ENCODE measurements around the gene ZSCAN16.

ZSCAN16 gene

DNA sequence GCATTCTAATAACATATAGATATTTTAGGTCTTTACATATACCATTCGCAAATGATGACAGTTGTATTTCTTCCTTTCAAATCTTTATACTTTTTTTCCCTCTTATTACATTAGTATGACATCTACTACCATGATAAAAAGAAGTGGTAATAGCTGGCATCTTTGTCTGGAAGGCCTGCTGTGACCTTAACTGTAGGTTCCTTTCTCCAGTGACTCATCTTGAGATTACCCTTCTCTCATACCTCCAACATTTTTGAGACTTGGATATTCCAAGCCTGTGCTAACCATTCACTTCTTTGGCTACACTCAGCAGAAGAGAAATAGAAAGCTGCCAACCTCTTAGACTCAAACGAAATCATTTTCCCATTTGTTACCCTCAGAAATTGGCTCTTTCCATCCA lies 47.6 kb downstream of the ZSCAN16 start:
- DNase-seq (ENCODE audit: low read depth in 2 of 2), result no peak

DNA sequence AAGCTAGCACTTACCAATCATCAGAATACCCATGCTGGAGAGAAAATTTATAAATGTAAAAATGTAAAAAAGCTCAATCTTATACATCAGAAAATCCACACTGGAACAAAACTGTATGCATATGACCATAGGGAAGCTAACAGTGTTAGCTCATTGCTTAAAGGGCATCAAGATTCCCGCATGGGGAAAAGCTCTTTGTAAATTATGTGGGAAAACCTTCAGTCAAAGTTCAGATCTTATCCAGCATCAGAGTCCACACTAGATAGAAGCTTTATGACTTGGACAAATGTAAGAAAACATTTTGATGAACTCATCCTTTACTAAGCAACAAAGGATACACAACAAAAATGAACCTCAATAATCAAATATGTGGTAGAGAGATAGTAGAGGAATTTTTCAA lies 52.0 kb downstream of the ZSCAN16 start:
- DNase-seq (ENCODE audit: low read depth in 2 of 2), result no peak
